GM21381 (cell line): Measurements from ENCODE around the gene GAST.

ENCODE experiments used
- ATAC-seq: cut with Tn5 transposase; IDR thresholded peaks from one replicate; pipeline ENCODE4 v1.9.1; 2021; ENCODE audit warnings: mild to moderate bottlenecking, moderate library complexity; ENCODE audit not compliant: unreplicated experiment

Gene GAST

DNA sequence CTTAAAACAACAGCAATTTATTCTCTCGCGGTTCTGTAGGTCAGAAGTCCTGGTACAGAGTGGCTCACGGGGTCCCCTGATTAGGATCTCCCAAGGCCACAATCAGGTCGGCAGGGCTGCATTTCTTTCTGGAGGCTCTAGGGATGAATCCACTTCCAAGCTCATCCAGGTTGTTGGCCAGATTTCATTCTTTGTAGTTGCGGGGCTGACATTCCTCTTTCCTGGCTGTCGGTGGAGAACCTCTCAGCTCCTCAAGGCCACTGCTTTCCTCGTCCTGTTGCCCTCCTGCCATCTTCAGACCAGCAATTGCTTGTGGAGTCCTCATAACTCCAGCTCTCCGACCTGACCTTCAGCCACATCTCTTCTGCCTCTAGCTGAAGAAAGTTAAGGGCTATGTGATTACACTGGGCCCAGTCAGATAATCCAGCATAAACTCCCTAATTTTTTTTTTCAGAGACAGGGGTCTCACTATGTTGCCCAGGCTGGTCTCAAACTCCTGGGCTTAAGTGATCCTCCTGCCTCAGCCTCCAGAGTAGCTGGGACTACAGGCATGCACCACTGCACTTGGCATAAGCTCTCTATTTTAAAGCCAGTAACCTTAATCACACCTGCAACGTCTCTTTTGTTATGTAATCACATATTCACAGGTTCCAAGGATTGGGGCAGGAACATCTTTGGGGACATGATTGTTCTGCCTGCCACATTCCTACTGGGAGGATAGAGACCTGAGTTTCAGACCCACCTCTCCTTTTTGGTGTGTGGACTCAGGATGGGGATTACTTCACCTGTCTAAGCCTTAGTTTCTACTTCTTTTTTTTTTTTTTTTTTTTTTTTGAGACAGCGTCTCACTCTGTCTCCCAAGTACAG lies 4.1 kb upstream of the GAST start:
- no peak for ATAC-seq

DNA sequence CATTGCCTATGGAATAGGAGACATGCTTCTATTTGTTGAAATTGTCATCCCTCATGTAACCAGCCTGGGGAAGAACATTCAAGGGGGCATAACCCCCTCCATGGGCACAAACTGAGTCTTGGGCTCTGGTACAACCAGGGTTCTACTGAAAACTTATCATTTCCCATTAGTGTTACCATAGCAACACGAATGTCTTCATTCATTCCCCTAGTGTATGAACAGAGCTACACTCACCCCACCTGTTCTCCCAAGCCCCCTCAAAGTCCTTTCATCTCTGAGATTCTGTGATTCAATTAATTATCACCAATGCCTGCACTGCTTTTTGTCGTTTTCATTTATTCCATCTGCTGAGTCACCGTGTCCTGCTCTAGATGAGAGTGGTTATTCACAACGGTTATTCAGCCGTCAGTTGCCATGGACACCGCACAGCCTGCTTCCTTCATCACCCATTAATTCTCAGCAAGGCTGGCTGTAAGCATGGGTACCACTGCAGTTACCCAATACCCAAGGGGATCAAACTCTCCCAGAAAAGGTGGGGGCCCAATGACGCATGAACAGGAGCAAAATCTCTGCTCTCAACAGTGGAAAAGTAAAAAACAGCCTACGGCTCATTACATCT lies 1.6 kb upstream of the GAST start:
- ATAC-seq, result no peak

DNA sequence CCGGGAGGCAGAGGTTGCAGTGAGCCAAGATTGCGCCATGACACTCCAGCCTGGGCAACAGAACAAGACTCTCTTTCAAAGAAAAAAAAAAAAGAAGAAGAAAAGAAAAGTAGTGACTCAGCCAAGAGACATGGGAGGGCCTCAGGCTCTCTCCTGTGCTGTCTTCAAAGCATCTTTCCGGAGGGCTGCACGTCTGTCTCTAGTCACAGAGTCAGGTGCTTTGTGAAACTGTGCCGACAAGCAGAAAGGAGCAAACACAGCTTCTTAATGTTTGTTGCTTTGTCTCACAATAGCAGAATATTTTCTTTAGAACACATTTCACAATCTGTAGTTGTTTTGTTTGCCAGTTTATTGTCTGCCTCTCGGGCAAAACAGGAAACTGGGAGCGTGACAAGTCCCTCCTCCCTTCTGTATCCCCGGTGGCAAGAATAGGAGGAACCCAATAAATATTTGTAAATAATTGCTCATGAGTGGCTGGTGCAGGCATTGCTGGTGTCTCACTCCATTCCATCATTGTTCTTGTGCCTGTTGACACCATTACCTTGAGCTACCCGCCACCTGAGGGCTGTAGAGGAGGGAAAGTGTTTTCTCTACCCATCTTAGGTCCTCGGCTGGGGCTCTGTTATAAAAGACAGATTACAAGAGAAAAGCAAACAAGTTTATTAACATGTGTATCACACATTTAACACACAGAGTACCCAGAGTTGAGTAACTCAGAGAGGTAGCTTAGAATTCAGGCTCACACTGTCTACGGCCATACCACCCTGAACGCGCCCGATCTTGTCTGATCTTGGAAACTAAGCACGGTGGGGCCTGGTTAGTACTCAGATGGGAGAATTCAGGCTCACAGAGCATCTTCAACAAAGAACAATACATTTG lies 5.5 kb downstream of the GAST start:
- no peak for ATAC-seq

DNA sequence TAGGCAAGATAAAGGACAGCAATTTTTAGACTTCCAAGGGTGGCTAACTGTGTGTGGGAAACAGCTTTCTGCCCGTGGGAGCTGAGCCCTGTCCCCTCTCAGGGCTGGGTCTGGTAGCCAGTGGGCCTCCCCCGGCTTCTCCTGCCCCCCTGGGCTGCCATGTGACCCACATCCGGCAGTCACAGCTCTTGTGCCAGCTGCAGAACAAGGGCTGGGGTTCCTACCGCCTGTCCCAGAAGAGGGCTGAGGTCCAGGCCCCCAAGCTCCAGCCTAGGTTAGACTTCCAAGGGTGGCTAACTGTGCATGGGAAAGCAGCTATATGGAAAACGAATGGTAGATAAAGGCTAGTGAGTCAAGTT lies 6.1 kb downstream of the GAST start:
- ATAC-seq, result no peak

DNA sequence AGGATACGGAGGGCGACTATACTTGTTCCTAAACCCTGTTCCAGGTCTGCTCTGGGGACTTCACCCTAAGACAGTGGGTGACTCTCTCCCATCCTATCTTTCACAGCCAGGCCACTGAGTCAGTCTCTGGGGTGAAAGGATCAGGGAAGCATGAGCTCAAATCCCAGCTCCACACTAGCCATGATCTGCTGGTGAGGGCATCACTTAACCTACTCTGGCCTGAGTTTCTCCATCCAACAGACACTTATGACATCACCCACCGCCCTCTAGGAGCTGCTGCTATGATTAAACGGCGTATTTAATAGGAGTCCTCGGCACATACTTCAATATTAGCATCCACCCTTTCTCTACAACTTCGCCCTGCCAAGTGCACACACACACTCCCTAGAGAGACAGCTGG lies 10.1 kb downstream of the GAST start:
- ATAC-seq, result no peak

DNA sequence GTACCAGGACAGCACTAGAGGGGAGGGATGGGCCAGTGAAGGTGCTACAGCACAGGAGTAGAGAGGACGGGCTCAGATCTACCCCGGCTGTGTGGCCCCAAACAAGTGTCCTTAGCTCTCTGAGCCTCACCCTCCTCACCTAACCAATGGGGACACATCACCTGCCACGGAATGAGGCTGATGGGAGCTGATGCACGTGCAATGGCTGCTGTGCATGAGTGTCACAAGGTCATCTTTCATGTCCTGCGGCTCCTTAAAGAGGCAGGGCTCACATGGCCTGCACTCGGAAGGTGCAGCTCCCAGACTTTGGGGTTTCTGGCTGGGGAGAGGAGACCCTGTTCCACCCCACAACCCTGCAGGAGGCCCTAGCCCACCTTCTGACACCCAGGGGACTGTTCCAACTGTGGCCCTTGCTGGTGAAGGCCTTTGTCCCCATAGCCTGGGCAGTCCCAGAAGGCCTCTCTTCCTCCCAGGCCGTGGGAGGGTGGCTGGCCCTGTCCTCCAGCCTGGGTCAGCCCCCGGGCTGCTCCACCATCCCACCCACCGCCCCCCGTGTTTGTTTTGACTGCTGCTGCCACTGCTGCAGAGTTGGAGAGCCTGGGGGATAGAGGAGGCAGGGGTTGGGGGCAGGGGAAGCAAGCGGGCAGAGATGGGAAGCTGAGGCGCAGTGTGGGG lies 11.8 kb downstream of the GAST start:
- no peak for ATAC-seq

DNA sequence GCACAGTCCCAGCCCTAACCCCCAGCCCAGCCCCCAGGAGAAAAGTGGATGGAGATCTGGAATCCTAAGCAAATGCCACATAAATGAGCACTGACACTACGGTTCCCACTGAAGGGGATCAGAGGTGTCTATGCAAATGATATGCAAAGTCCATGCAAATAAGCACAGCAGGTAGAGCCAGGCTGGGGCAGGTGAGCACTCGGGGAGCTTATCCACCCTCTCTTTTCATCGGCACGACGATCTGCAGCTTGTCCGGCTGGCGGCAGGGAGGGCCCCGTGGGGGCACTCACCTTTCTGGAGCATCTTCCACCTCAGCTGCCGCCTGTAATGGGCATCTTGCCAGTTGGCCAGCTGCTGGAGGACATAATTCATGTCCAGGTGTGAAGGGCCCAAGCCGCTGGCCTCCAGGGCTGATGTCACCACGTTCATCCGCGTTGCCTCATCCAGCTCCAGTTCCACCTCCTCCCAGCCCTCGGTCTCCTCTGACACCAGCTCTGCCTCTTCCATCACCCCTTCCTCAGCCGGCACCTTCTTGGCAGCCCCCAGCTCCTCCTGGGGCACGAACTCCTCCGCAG lies 12.4 kb downstream of the GAST start:
- ATAC-seq, result no peak

DNA sequence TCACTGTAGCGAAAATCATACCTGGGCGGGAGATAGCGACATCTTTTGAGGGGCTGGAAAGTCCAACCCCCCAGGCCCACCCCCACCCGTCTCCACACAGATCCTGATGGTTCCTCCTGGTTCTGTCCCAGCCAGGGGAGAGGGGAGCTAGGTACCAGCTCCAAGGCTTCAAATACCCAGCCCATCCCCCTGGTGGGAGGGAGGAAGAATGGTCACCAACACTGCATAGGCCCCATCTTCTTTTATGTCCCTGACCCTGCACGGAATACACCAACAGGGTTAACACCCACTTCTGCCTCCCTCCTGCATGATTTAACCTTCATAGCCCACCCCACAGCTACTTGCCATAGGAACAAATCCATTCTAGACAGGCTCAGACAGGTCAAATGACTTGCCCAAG lies 13.0 kb downstream of the GAST start:
- ATAC-seq, result no peak

DNA sequence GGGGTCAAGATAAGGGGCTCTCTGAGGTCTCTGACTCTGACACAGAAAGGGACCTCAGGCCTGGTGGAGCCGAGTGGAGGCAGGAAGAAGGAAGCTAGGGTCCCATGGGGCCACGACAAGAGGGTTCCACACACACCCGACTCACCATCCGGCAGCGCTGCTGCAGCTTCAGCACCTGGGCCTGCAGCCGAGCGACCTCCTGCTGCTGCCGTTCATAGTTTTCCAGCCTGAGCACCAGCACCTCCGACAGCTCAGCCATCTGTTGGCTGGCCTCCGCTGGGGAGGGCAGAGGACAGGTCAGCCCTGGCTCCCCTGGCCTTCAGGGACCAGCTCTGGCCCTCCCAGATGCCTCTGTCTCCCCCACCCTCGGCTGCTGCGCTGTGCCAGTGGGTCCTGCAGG lies 15.9 kb downstream of the GAST start:
- ATAC-seq, result no peak

DNA sequence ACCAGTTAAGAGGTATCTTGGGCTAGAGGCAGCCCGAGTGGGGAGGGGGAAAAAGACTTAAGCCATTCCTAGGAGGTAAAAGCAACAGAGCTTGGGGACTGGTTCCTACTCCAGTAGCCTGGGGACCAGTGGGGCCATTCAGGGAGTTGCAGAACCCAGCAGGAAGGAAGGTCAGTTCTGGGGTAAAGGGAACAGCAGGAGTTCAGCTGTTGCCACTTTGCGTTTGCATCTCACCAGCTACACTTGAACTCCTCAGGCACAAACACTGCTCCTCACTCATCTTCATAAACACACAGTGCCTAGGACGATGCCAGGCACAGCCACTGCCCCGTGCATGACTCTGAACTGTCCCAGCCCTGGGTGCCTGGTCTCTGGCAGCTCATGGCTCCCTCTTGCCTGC lies 18.3 kb downstream of the GAST start:
- no peak for ATAC-seq

DNA sequence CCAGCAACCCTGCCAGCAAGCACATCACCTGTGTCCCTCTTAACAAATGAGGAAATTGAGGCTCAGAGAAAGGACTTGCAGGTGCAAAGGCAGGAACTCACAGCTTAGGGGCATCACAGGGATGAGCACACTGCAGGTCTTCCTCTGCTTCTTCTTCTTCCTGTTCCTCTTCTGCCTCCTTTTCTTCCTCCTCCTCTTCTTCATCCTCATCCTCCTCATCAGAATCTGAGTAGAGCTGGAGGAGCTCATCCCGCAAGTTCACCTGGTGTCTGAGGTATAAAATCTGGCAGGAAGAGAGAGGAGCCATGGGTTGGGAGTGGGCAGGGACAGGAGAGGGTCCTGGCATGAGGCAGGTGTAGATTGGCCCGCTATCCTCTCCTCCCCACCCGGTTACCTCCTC lies 19.7 kb downstream of the GAST start:
- ATAC-seq, result no peak

DNA sequence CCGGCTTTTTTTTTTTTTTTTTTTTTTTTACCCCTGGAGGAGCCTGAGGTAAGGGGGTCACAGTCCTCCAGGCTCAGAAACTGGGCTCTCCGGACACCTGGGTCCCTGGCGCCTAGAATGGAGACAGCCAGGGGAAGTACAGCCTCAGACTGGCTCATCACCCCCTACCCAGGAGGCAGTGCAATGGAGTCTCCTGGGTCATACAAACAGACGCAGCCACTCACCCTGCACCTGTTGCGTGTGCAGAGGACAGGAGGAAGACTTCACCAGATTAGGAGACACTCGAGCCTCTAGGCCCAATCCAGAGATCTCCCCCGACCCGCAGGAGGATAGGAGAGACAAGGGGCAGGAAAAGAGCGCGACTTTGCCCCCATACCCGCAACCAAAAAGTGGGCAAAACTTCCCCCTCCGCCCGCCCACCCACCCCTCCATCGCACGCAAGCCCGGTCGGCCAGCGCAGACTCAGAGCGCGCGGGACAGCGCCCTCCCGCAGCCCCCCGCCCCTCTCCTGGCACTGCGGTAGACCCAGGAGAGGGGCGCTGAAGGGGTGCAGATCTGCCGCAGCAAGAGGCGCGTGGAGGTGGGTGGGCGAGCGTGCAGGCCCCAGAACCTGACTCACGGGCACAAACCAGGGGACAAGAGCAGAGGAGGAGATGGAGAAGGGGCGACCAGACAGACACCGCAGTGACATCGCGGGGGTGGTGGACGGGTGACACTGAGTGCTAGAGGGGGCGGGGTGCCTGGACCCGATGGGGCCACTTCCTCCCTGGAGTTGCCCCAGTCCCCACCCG lies 21.4 kb downstream of the GAST start:
- no peak for ATAC-seq

DNA sequence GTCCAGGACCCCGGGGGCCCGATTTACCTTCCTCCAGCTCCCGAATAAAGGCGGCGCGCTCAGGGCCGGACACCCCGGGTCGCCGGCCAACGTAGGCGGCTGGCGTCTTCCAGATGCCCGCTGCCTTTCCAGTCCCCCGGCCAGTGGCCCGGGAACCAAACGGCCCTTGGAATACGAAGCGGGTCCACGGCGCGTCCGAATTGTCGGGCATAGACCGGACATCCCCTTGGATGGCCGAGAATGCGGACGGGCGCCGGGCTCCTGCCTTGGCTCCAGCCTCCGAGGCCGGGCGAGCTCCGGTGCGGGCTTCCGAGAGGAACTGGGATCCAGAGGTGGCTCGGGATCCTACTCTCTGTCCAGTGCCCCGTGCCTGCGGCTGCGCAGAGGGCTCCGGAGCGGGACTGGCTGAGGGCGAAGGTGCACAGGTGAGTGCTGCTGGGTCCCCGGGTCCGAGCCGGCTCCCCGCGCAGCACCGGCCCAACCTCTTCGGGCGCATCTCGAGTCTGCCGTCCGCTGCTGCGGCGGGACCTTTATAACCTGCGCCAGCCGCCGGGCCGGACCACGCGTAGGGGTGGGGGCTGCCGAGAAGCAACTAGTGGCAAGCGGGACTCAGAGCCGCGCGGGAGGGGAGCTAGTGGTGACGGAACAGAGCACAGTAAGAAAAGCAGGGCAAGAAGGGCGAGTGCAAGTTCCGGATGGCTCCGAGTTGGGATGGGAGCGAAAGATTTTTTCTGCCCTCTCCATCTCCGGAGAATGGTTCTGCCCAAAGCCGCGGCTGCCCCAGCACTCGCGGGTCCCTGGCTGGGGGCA lies 22.2 kb downstream of the GAST start, which contains the start of gene HAP1:
Gene HAP1 (minus strand): TSS at position 505 of the 810 bp plus-strand sequence. CDS start 9 bp downstream, at position 496.
- no peak for ATAC-seq

DNA sequence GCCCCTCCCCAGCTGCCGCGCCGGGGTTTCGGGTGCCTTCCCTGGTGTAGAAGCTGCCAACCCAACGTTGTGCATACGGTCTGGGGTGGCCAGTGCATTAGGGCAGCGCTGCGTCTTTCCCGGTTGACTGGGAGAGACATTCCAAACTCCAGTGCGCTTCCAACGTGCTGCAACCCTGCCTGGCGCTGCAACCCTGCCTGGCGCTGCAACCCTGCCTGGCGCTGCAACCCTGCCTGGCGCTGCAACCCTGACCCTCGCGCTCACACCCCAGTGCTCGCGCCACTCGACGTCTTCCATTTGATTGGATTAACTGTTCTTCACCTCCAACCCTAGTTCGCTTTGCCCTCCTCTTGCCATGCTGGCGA lies 22.8 kb downstream of the GAST start:
- ATAC-seq, result no peak

DNA sequence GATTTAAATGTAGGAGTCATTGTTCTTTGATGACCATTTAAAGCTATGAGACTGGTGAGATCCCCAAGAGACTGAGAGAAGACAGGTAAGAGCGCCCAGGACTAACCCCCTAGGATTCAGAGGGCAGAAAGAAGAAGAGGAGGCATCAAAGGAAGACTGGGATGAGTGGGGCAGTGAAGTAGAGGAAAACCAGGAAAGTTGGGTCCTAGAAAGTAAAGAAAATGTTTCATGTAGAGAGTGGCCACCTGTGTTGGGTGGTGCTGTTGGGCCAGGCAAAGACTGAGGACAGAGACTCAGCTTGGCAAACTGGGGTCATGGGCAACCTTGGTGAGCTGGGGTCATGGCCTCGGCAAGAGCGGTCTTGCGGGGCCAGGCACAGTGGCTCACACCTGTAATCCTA lies 23.6 kb downstream of the GAST start:
- ATAC-seq, result no peak

DNA sequence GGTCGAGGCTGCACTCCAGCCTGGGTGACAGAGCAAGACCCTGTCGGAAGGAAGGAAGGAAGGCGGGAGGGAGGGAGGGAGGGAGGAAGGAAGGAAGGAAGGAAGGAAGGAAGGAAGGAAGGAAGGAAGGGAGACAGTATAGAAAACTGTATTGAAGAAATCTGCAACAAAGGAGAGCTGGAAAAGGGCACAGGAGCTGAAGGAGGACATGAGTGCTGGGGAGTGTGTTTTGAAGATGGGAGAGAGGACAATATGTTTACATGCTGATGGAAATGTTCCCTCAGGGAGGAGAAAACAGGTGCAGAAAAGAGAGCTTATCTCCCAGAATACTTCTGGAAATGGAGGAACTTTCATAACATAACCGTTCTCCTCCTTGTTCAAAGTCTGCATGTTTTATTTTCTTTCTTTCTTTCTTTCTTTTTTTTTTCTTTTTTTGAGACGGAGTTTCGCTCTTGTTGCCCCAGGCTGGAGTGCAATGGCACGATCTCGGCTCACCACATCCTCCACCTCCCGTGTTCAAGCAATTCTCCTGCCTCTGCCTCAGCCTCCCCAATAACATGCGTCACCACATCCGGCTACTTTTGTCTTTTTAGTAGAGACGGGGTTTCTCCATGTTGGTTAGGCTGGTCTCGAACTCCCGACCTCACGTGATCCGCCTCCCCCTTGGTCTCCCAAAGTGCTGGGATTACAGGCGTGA lies 25.0 kb downstream of the GAST start:
- ATAC-seq, result no peak

DNA sequence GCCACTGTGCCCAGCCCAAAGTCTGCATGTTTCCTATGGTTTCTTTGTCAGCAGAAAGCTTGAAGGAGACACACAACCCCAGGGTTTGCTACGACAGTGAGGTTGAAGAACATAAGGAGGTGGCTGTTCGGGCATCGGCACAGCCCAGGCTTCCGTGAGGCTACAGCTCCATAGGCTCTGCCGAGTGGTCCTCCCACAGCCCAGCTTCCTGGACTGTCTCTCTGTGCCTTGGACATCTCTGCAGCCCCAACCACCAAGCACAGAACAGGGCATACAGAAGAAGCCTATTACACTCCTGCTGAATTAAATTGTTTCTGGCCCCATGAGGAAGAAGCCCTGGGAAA lies 25.5 kb downstream of the GAST start:
- ATAC-seq, result no peak

DNA sequence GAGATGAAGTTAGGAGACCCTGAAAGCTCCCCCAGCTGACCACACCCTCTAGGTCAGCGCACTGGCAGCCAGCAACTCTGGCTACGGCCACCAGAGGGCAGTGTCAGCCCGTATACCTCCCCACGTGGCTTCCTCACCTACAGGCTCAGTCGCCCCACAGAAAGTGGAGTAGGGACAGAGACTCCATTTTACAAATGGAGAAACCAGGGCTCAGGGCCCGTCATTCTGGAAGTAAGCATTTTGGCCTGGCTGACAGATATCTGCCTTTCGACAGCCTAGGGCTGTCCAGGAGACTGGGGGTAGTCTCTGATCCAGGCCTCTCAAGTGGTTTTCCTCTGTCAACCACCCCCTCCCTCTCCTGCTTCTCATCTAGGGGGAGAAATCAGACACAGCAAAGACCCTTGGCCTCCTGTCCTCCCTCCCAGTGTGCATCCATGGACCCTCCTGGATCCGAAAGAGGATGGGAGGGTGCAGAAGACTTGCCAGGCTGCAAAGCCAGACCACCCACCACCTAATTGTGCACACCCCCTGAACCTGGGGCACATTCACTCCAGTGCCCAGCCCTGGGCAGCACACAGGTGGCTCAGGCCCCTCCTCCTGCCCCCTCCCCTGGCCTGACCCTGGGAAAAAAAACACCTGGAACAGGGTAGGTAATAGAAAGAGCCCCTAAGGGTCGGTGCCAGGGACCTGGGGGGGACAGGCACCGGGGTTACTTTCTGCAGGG lies 26.1 kb downstream of the GAST start:
- no peak for ATAC-seq
